BLaER1 treated with 17β-estradiol and CSF1 and Interleukin-3, amounts not matched to agents 10 nM and 100 nM (cell line): Measurements from ENCODE around the gene GFM1.
"Not testable (repeated sequence)": the region's sequence is repeated elsewhere in the genome, so short reads cannot be mapped to it uniquely, and the experiment has no call there.

Experiments used
- H3K27ac ChIP-seq, 11 experiments: shearing (Covaris generic); formaldehyde crosslinking; 2 replicates each; pipeline ENCODE4 v1.8.1; 2022
- H3K27me3 ChIP-seq, 11 experiments: shearing (Covaris generic); formaldehyde crosslinking; 2 replicates each; pipeline ENCODE4 v1.8.1; 2022
- H3K36me3 ChIP-seq, 11 experiments: shearing (Covaris generic); formaldehyde crosslinking; 2 replicates each; pipeline ENCODE4 v1.8.1; 2022
- H3K4me1 ChIP-seq, 10 experiments: shearing (Covaris generic); formaldehyde crosslinking; 2 replicates each; pipeline ENCODE4 v1.8.1; 2022
- H3K4me2 ChIP-seq, 11 experiments: shearing (Covaris generic); formaldehyde crosslinking; 2 replicates each; pipeline ENCODE4 v1.8.1; 2022
- H3K4me3 ChIP-seq, 10 experiments: shearing (Covaris generic); formaldehyde crosslinking; 2 replicates each; pipeline ENCODE4 v1.8.1; 2022
- H3K9ac ChIP-seq, 11 experiments: shearing (Covaris generic); formaldehyde crosslinking; 2 replicates each; pipeline ENCODE4 v1.8.1; 2022
- H3K9me3 ChIP-seq, 11 experiments: shearing (Covaris generic); formaldehyde crosslinking; replicated peaks in 1 of 11; 2 replicates each; pipeline ENCODE4 v1.8.1; 2022
- H4K20me1 ChIP-seq, 11 experiments: shearing (Covaris generic); formaldehyde crosslinking; 2 replicates each; pipeline ENCODE4 v1.8.1; 2022
- Cebpa-rat ChIP-seq, 11 experiments: shearing (Covaris generic); IDR thresholded peaks; 2 replicates each; pipeline ENCODE4 v1.8.1; 2022

GFM1 gene

GRCh38 chr3:158668506-158668905 is 24.2 kb downstream of the GFM1 start:
- H3K27ac ChIP-seq: no peak overlapping the region
- H4K20me1 ChIP-seq: peaks cover 0 to 15% (median 5%) of the 10 kb centered on the region in 11 experiments; a peak in 10 of 22 replicates
- H3K4me1 ChIP-seq: peaks cover 13 to 29% (median 23%) of the 10 kb centered on the region in 10 experiments
- no peak overlapping the region for H3K4me2 ChIP-seq
- TF ChIP-seq Cebpa-rat (IDR thresholded peaks at IDR 0.05): no peak
- H3K36me3 ChIP-seq: peaks cover 61 to 78% (median 68%) of the 10 kb centered on the region in 11 experiments
- H3K4me3 ChIP-seq: no peak overlapping the region
- no peaks in the 10 kb centered on the region for H3K27me3 ChIP-seq
- no peak overlapping the region for H3K9ac ChIP-seq
- no peaks in the 10 kb centered on the region for H3K9me3 ChIP-seq

- Histone ChIP-seq H3K4me1 (peaks cover 13 to 29% (median 23%) of the 10 kb centered on the region in 10 experiments), H3K4me3 (peak overlapping the region; percentile 58 to 74 (median 68)), H3K9me3 (no peaks in the 10 kb centered on the region), H3K36me3 (peaks cover 30 to 68% (median 51%) of the 10 kb centered on the region in 11 experiments), H3K9ac (peak overlapping the region; percentile 67 to 86 (median 78)), H4K20me1 (peaks cover 0 to 14% (median 0%) of the 10 kb centered on the region in 11 experiments; a peak in 6 of 22 replicates), H3K4me2 (peak overlapping the region; percentile 78 to 95 (median 91)), H3K27ac (peak overlapping the region; percentile 55 to 79 (median 74)), H3K27me3 (no peaks in the 10 kb centered on the region)
- TF ChIP-seq Cebpa-rat (IDR thresholded peaks at IDR 0.05): no peak
These were observed 27.5 kb downstream of the GFM1 start for GRCh38 chr3:158671821-158672214.

- H3K9ac ChIP-seq: peak within 1 kb of the TSS; percentile 67 to 86 (median 78)
- peak within 1 kb of the TSS; percentile 55 to 79 (median 74) for H3K27ac ChIP-seq
- H3K9me3 ChIP-seq: no peaks in the 10 kb centered on the region
- peaks cover 0 to 12% (median 0%) of the 10 kb centered on the region in 11 experiments; a peak in 6 of 22 replicates for H4K20me1 ChIP-seq
- peaks cover 13 to 29% (median 23%) of the 10 kb centered on the region in 10 experiments for H3K4me1 ChIP-seq
- H3K4me3 ChIP-seq: peak within 1 kb of the TSS; percentile 58 to 74 (median 68)
- H3K27me3 ChIP-seq: no peaks in the 10 kb centered on the region
- peak within 1 kb of the TSS; percentile 78 to 95 (median 91) for H3K4me2 ChIP-seq
- TF ChIP-seq Cebpa-rat (IDR thresholded peaks at IDR 0.05): no peak
- peaks cover 28 to 68% (median 53%) of the 10 kb centered on the region in 11 experiments for H3K36me3 ChIP-seq
These were observed 28.2 kb downstream of the GFM1 start, which contains the start of gene LXN for GRCh38 chr3:158672215-158673176. Gene LXN (minus strand): TSS chr3:158672648. CDS start chr3:158672478, 170 bp downstream.

- no peaks in the 10 kb centered on the region for H3K9me3 ChIP-seq
- no peaks in the 10 kb centered on the region for H3K4me1 ChIP-seq
- no peak for TF ChIP-seq Cebpa-rat (IDR thresholded peaks at IDR 0.05)
- no peak overlapping the region for H3K9ac ChIP-seq
- H3K27me3 ChIP-seq: no peaks in the 10 kb centered on the region
- H3K36me3 ChIP-seq: peaks cover 38 to 90% (median 64%) of the 10 kb centered on the region in 11 experiments
- H3K4me3 ChIP-seq: no peak overlapping the region
- peaks cover 0 to 5% (median 0%) of the 10 kb centered on the region in 11 experiments; a peak in 2 of 22 replicates for H4K20me1 ChIP-seq
- H3K27ac ChIP-seq: no peak overlapping the region
- no peak overlapping the region for H3K4me2 ChIP-seq
These were observed 34.4 kb downstream of the GFM1 start for GRCh38 chr3:158678687-158679086.

- H3K9me3 ChIP-seq: no peaks in the 10 kb centered on the region
- peaks cover 0 to 7% (median 0%) of the 10 kb centered on the region in 11 experiments; a peak in 3 of 22 replicates for H4K20me1 ChIP-seq
- H3K4me1 ChIP-seq: no peaks in the 10 kb centered on the region
- no peak overlapping the region for H3K9ac ChIP-seq
- no peak overlapping the region for H3K4me2 ChIP-seq
- no peaks in the 10 kb centered on the region for H3K27me3 ChIP-seq
- H3K27ac ChIP-seq: no peak overlapping the region
- peaks cover 45 to 91% (median 65%) of the 10 kb centered on the region in 11 experiments for H3K36me3 ChIP-seq
- TF ChIP-seq Cebpa-rat (IDR thresholded peaks at IDR 0.05): no peak
- H3K4me3 ChIP-seq: no peak overlapping the region
These were observed 35.2 kb downstream of the GFM1 start for GRCh38 chr3:158679547-158680000.

- Histone ChIP-seq H3K4me3 (no peak overlapping the region), H3K27ac (no peak overlapping the region), H3K4me2 (no peak overlapping the region), H3K27me3 (no peaks in the 10 kb centered on the region), H3K4me1 (no peaks in the 10 kb centered on the region), H3K36me3 (peaks cover 46 to 93% (median 65%) of the 10 kb centered on the region in 11 experiments), H3K9me3 (no peaks in the 10 kb centered on the region), H3K9ac (no peak overlapping the region), H4K20me1 (peaks cover 0 to 7% (median 0%) of the 10 kb centered on the region in 11 experiments; a peak in 3 of 22 replicates)
- no peak for TF ChIP-seq Cebpa-rat (IDR thresholded peaks at IDR 0.05)
These were observed 36.5 kb downstream of the GFM1 start for GRCh38 chr3:158680861-158681260.

- Histone ChIP-seq H3K27ac (no peak overlapping the region), H3K9me3 (no peaks in the 10 kb centered on the region), H3K9ac (no peak overlapping the region), H3K4me3 (no peak overlapping the region), H3K4me1 (no peaks in the 10 kb centered on the region), H3K36me3 (peaks cover 38 to 88% (median 54%) of the 10 kb centered on the region in 11 experiments; a peak in 21 of 22 replicates), H3K27me3 (no peaks in the 10 kb centered on the region), H3K4me2 (no peak overlapping the region), H4K20me1 (peaks cover 0 to 7% (median 0%) of the 10 kb centered on the region in 11 experiments; a peak in 3 of 22 replicates)
- no peak for TF ChIP-seq Cebpa-rat (IDR thresholded peaks at IDR 0.05)
These were observed 39.1 kb downstream of the GFM1 start for GRCh38 chr3:158683230-158683962.

GRCh38 chr3:158685159-158685558 is 40.8 kb downstream of the GFM1 start:
- no peak overlapping the region for H3K9ac ChIP-seq
- H3K27ac ChIP-seq: no peak overlapping the region
- H3K4me1 ChIP-seq: no peaks in the 10 kb centered on the region
- no peak for TF ChIP-seq Cebpa-rat (IDR thresholded peaks at IDR 0.05)
- H3K4me2 ChIP-seq: no peak overlapping the region
- H3K4me3 ChIP-seq: no peak overlapping the region
- H3K9me3 ChIP-seq: no peaks in the 10 kb centered on the region
- peaks cover 0 to 5% (median 0%) of the 10 kb centered on the region in 11 experiments; a peak in 2 of 22 replicates for H4K20me1 ChIP-seq
- H3K27me3 ChIP-seq: no peaks in the 10 kb centered on the region
- H3K36me3 ChIP-seq: peaks cover 33 to 94% (median 56%) of the 10 kb centered on the region in 11 experiments; a peak in 21 of 22 replicates

- H3K27ac ChIP-seq, H3K4me1 ChIP-seq, H4K20me1 ChIP-seq, H3K4me3 ChIP-seq, H3K27me3 ChIP-seq, H3K9me3 ChIP-seq, H3K4me2 ChIP-seq, H3K9ac ChIP-seq: not testable (repeated sequence)
- H3K36me3 ChIP-seq: peaks cover 50 to 97% (median 72%) of the 10 kb centered on the region in 11 experiments
These were observed 49.6 kb downstream of the GFM1 start for GRCh38 chr3:158693866-158694456.
